Measurements from ENCODE around the gene PLCH2. TPM values are rescaled to one million over a fixed set of nuclear protein-coding genes. Genes with fewer than 3 reads are reported as not detected.

The PLCH2 gene
- total and polyA plus RNA-seq, 4 donors, result 0.33 to 1.3 (median 1.0) TPM; not detected in 1

GRCh38 chr1:2514863-2515762 lies 39.0 kb downstream of the PLCH2 start (continued):
- no peak for TF ChIP-seq ZBTB33 (IDR thresholded peaks at IDR 0.05)
- no peak for TF ChIP-seq HNF4G (IDR thresholded peaks at IDR 0.05)
- no peak for TF ChIP-seq RAD21 (IDR thresholded peaks at IDR 0.05)
- no peak for TF ChIP-seq GABPA (IDR thresholded peaks at IDR 0.05 in 1 of 2, conservative IDR thresholded peaks at IDR 0.05 in 1 of 2)

- no peaks in the 10 kb centered on the region for H3K27me3 ChIP-seq (ENCODE audit: control insufficient read depth in 4 of 4, insufficient read depth in 4 of 4, low read length in 3 of 4)
- H3K4me3 ChIP-seq (ENCODE audit: low read depth in 1 of 3, low read length in 3 of 3), result no peak overlapping the region
- H3K4me1 ChIP-seq (ENCODE audit: control insufficient read depth in 4 of 4, insufficient read depth in 4 of 4, low read length in 3 of 4), result no peaks in the 10 kb centered on the region
- TF ChIP-seq RAD21 (IDR thresholded peaks at IDR 0.05) (no peak), EGR1 (IDR thresholded peaks at IDR 0.05; ENCODE audit: low read depth in 2 of 2) (no peak), ZBTB33 (IDR thresholded peaks at IDR 0.05) (no peak), TAF1 (conservative IDR thresholded peaks at IDR 0.05) (no peak), ATF3 (IDR thresholded peaks at IDR 0.05) (no peak), SP1 (IDR thresholded peaks at IDR 0.05) (no peak), MAX (IDR thresholded peaks at IDR 0.05) (no peak), GABPA (IDR thresholded peaks at IDR 0.05 in 1 of 2, conservative IDR thresholded peaks at IDR 0.05 in 1 of 2) (no peak), YY1 (IDR thresholded peaks at IDR 0.05) (no peak)
- H3K36me3 ChIP-seq (ENCODE audit: control insufficient read depth in 4 of 4, insufficient read depth in 3 of 4, low read depth in 1 of 4, low read length in 3 of 4), result peaks cover 27 to 91% (median 47%) of the 10 kb centered on the region in 4 donors
- no peak overlapping the region for H3K9ac ChIP-seq (ENCODE audit: low read depth in 1 of 2, low read length in 2 of 2)
- no peaks in the 10 kb centered on the region for H3K9me3 ChIP-seq (ENCODE audit: control insufficient read depth in 4 of 4, low read length in 3 of 4)
- DNase-seq (ENCODE audit: low spot score), result no peak
- 97% methylated on average over 11 of the region's 11 CpGs for WGBS
- no peak overlapping the region for H3K27ac ChIP-seq (ENCODE audit: low read depth in 1 of 2, low read length in 2 of 2)
Observed at GRCh38 chr1:2515763-2516080, 39.6 kb downstream of the PLCH2 start.

GRCh38 chr1:2516124-2516523 lies 40.0 kb downstream of the PLCH2 start:
- DNase-seq (ENCODE audit: low spot score), result no peak
- Histone ChIP-seq H3K9me3 (ENCODE audit: control insufficient read depth in 4 of 4, low read length in 3 of 4) (no peaks in the 10 kb centered on the region), H3K27me3 (ENCODE audit: control insufficient read depth in 4 of 4, insufficient read depth in 4 of 4, low read length in 3 of 4) (no peaks in the 10 kb centered on the region), H3K27ac (ENCODE audit: low read depth in 1 of 2, low read length in 2 of 2) (no peak overlapping the region), H3K4me3 (ENCODE audit: low read depth in 1 of 3, low read length in 3 of 3) (no peak overlapping the region), H3K36me3 (ENCODE audit: control insufficient read depth in 4 of 4, insufficient read depth in 3 of 4, low read depth in 1 of 4, low read length in 3 of 4) (peaks cover 31 to 89% (median 48%) of the 10 kb centered on the region in 4 donors), H3K9ac (ENCODE audit: low read depth in 1 of 2, low read length in 2 of 2) (no peak overlapping the region), H3K4me1 (ENCODE audit: control insufficient read depth in 4 of 4, insufficient read depth in 4 of 4, low read length in 3 of 4) (no peaks in the 10 kb centered on the region)
- 96% methylated on average over 17 of the region's 17 CpGs for WGBS
- TF ChIP-seq EGR1 (IDR thresholded peaks at IDR 0.05; ENCODE audit: low read depth in 2 of 2) (no peak), HNF4A (conservative IDR thresholded peaks at IDR 0.05) (no peak), FOXA2 (IDR thresholded peaks at IDR 0.05) (no peak), YY1 (IDR thresholded peaks at IDR 0.05) (no peak), RXRA (IDR thresholded peaks at IDR 0.05) (no peak), MAX (IDR thresholded peaks at IDR 0.05) (no peak), NR2F2 (IDR thresholded peaks at IDR 0.05) (no peak), HNF4G (IDR thresholded peaks at IDR 0.05) (no peak), CTCF (IDR thresholded peaks at IDR 0.05; ENCODE audit: low read depth, low read length, missing input control) (no peak)

Data from liver (tissue), 9 donors.